Stomach (tissue), 9 donors: Measurements from ENCODE around the gene ASIC4. TPM values are rescaled to one million over a fixed set of nuclear protein-coding genes. Genes with fewer than 3 reads are reported as not detected.

ENCODE experiments used
- DNase-seq, 2 donors: peaks; one replicate each; pipeline versions ENCODE4 v3.0.0 to v3.0.0-alpha.2; 2013 to 2019
- H3K27ac ChIP-seq, 5 donors: fragments of 200-600 bp in 4 of 5; sonication (generic) in 4 of 5; one replicate each; pipeline ENCODE4 v1.5.1; 2013 to 2019; ENCODE audit warnings: mild to moderate bottlenecking in 1 of 5, moderate library complexity in 1 of 5
- H3K27me3 ChIP-seq, 3 donors: fragments of 200-600 bp; sonication (generic); one replicate each; pipeline ENCODE4 v1.5.1; 2017 to 2019; ENCODE audit warnings: mixed run types in 1 of 3
- H3K36me3 ChIP-seq, 4 donors: fragments of 200-600 bp; sonication (generic); 1 replicate in 3 of 4; 2 replicates in 1 of 4; pipeline ENCODE4 v1.5.1; 2016 to 2019
- H3K4me1 ChIP-seq, 4 donors: fragments of 200-600 bp; sonication (generic); one replicate each; pipeline ENCODE4 v1.5.1; 2016 to 2019
- H3K4me3 ChIP-seq, 4 donors: fragments of 200-600 bp; sonication (generic) in 3 of 4; one replicate each; pipeline ENCODE4 v1.5.1; 2016 to 2019; ENCODE audit warnings: mild to moderate bottlenecking in 1 of 4
- H3K9me3 ChIP-seq, 4 donors: fragments of 200-600 bp; sonication (generic); one replicate each; pipeline ENCODE4 v1.5.1; 2016 to 2019
- EP300 ChIP-seq: sonication (generic); formaldehyde crosslinking; IDR thresholded peaks from one replicate; pipeline ENCODE4 v1.6.1; 2017; ENCODE audit warnings: antibody characterized with exemption
- POLR2A ChIP-seq, 4 donors: fragments of 450-650 bp; IDR thresholded peaks; one replicate each; pipeline ENCODE4 v1.6.1; 2016; ENCODE audit warnings: antibody characterized with exemption in 4 of 4, control low read depth in 2 of 4, mild to moderate bottlenecking in 1 of 4, moderate library complexity in 1 of 4
- POLR2AphosphoS5 ChIP-seq, 3 donors: sonication (generic); formaldehyde crosslinking; IDR thresholded peaks; one replicate each; pipeline ENCODE4 v1.6.1; 2016; ENCODE audit warnings: antibody characterized with exemption in 3 of 3
- WGBS, 5 donors: extraction: QIAGEN DNeasy Blood & Tissue Kit in 3 of 5; methylation state at CpG; one replicate each; pipeline versions ENCODE4 v1.1.5 to v1.1.7; 2013 to 2018; 5-methylcytosine and 5-hydroxymethylcytosine counted together
- intact Hi-C: fragments of 100-400 bp; cut with DNase I; formaldehyde crosslinking; loops from one replicate; pipeline ENCODE4 v1.15.1; 2023; ENCODE audit warnings: low total_unique reads
- polyA plus RNA-seq, 3 donors: library from polyadenylated mRNA; stranded (reverse); fragments of 200-250 nt; gene quantifications; one replicate each; pipeline ENCODE4 v1.2.3, GENCODE V29; 2013
- total RNA-seq, 5 donors: library from RNA; depleted of rRNA; stranded (reverse); fragments of >200 nt; gene quantifications; one replicate each; pipeline versions ENCODE4 v1.1.0 to v1.2.3, GENCODE V29; 2014 to 2016
- TF ChIP-seq, protein P1 (sequence below), 7 experiments: fragments of 450-650 bp in 4 of 7; fragments of 200-600 bp in 3 of 7; sonication (generic) in 3 of 7; IDR thresholded peaks; one replicate each; pipeline ENCODE4 v1.5.1; 2016 to 2019; ENCODE audit warnings: antibody characterized with exemption in 7 of 7, control low read depth in 2 of 7, mild to moderate bottlenecking in 1 of 7
- donor health status: healthy with polysubstance abuse.
- donor health status: Bipolar disorder and iron deficiency.
- donor health status: healthy.

Gene ASIC4
- total and polyA plus RNA-seq, 8 donors: 2.0 to 11.0 TPM; not detected in 6

DNA sequence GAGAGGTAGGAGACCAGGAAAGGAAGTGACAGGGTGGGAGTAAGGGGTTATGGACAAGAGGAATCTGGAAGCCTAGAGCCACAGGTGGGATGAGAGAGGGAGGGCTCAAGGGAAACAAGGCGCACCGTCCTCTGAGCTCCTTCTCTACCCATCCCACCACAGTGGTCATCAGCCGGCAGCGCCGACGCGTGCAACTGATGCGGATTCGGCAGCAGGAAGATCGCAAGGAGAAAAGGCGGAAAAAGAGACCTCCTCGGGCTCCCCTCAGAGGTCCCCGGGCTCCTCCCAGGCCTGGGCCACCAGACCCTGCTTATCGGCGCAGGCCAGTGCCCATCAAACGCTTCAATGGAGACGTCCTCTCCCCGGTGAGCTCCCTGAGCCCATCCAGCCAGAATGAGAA lies 34.7 kb downstream of the ASIC4 start:
- WGBS, 5 donors: 92 to 98% (median 95%) methylated on average over 15 to 18 of the region's 18 CpGs
- intact Hi-C loops: no loop called here
- peaks cover 0 to 46% (median 27%) of the 10 kb centered on the region in 3 donors for H3K27me3 ChIP-seq
- no peak for DNase-seq
- no peak overlapping the region for H3K4me3 ChIP-seq
- H3K36me3 ChIP-seq: peaks cover 0 to 12% (median 2%) of the 10 kb centered on the region in 4 donors
- no peaks in the 10 kb centered on the region for H3K9me3 ChIP-seq
- peaks cover 24 to 37% (median 33%) of the 10 kb centered on the region in 4 donors for H3K4me1 ChIP-seq
- TF ChIP-seq POLR2A (IDR thresholded peaks at IDR 0.05) (no peak), POLR2AphosphoS5 (IDR thresholded peaks at IDR 0.05) (no peak), EP300 (no peak)
- no peak overlapping the region for H3K27ac ChIP-seq

DNA sequence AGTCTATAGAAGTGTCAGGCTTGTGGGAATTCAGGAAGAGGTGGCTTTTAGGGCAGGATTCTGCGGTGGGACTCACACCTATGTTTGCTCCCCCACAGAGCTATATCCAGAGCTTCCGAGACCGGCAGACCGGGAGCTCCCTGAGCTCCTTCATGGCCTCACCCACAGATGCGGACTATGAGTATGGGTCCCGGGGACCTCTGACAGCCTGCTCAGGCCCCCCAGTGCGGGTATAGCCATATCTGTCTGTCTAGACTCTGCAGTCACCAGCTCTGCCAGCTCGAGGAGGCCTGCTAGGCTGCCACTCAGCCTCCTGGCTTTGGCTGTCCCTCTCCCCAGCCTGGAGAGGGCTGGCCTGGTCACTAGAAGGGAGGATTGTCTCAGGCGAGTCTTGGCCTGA lies 35.3 kb downstream of the ASIC4 start:
- Histone ChIP-seq H3K27ac (no peak overlapping the region), H3K36me3 (peaks cover 0 to 12% (median 2%) of the 10 kb centered on the region in 4 donors), H3K27me3 (peaks cover 0 to 46% (median 27%) of the 10 kb centered on the region in 3 donors), H3K9me3 (no peaks in the 10 kb centered on the region), H3K4me1 (peaks cover 18 to 31% (median 26%) of the 10 kb centered on the region in 4 donors), H3K4me3 (no peak overlapping the region)
- no peak for TF ChIP-seq POLR2A (IDR thresholded peaks at IDR 0.05)
- no peak for TF ChIP-seq POLR2AphosphoS5 (IDR thresholded peaks at IDR 0.05)
- WGBS, 5 donors: 80 to 91% (median 85%) methylated on average over 6 to 9 of the region's 9 CpGs
- no peak for DNase-seq
- intact Hi-C loops: no loop called here

DNA sequence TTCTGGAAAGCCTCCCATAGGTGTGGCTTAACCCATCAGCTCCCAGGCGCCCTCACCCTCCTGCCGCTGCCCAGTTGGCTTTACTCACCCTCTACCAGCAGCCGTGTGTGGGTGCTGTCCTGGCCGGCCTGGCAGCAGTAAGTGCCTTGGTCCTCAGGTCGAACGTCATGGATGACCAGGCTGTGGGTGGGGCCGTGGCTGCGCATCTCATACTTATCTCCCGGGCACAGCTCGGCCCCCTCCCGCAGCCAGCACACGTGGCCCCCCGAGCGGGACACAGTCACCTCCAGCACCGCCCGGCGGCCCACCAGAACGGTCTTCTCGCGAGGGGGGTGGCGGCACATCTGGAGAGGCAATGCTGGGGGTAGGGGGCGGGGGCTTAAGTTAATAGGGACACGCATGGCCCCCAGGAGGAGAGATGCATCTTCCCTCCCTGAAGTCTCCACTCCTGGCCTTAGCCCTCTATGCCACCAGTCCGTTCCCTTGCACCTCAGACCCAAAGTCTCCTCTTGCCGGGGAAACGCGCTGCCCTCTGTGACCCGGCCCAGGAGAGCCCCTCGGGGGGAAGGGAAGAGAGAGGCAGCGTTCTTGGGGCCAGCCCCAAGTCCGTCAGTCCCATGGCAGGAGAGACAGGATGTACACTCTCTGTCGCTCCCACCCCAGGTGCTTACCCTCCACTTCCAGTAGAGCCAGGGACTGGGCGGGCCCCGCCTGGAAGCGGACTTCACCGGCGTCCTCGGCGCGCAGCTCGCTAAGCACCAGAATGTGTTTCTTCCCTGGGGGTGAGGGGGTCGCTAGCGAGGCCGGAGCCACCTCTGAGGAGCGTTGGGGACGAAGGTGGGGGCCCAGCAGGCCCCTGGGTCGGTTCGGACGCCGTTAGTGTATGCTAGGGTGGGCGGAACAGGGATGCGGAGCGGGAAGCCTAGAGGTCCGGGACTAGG lies 37.4 kb downstream of the ASIC4 start:
- no peaks in the 10 kb centered on the region for H3K9me3 ChIP-seq
- TF ChIP-seq, protein P1, sequence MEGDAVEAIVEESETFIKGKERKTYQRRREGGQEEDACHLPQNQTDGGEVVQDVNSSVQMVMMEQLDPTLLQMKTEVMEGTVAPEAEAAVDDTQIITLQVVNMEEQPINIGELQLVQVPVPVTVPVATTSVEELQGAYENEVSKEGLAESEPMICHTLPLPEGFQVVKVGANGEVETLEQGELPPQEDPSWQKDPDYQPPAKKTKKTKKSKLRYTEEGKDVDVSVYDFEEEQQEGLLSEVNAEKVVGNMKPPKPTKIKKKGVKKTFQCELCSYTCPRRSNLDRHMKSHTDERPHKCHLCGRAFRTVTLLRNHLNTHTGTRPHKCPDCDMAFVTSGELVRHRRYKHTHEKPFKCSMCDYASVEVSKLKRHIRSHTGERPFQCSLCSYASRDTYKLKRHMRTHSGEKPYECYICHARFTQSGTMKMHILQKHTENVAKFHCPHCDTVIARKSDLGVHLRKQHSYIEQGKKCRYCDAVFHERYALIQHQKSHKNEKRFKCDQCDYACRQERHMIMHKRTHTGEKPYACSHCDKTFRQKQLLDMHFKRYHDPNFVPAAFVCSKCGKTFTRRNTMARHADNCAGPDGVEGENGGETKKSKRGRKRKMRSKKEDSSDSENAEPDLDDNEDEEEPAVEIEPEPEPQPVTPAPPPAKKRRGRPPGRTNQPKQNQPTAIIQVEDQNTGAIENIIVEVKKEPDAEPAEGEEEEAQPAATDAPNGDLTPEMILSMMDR (IDR thresholded peaks at IDR 0.05): no peak
- no peak for TF ChIP-seq POLR2AphosphoS5 (IDR thresholded peaks at IDR 0.05)
- TF ChIP-seq EP300: no peak
- TF ChIP-seq POLR2A (IDR thresholded peaks at IDR 0.05): no peak
- peak overlapping the region in 3 of 5 donors; percentile 65 to 83 (median 77) for H3K27ac ChIP-seq
- H3K36me3 ChIP-seq: peaks cover 0 to 23% (median 5%) of the 10 kb centered on the region in 4 donors
- H3K27me3 ChIP-seq: peaks cover 0 to 46% (median 27%) of the 10 kb centered on the region in 3 donors
- H3K4me1 ChIP-seq: peaks cover 15 to 28% (median 23%) of the 10 kb centered on the region in 4 donors
- H3K4me3 ChIP-seq: peak overlapping the region; percentile 58 to 62 (median 59)
- WGBS, 5 donors: 3 to 9% (median 5%) methylated on average over 34 to 54 of the region's 54 CpGs
- intact Hi-C loops: no loop called here
- DNase-seq: peak in 1 of 2 donors; percentile 76

DNA sequence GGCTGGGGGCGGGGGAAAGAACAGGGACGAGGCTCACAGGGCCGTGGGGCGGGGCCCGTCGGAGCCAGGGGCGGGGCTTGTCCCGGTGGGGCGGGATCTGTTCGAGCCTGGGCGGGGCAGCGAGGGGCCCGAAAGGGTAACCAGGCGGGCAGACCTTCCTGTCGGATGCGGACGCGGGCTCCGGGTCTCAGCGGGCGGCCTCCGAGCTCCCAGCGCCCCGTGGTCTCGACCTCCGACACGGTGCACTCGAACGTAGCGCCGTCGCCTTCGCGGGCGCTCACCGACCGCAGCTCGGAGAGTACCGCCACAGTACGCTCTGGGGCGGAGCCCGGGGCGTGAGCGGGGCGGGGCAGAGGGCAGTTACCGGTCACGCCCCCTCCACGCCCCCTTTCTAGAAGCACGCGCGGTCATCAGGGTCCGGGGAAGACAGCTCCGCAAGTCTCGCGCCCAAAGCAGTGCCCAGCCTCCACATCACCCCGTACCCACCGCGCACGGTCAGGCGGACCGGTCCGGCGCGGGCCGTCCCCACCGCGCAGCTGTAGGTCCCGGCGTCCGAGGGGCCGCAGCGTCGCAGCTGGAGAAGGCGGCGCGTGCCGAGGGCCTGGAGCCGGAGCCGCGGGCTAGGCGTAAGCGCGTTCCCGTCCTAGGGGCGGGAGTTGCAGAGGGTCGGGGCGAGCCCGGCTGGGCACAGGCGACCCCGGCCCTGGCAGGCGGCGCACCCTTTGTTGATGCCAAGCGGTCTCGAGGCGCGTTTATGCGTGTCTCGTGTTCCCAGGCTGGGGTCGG lies 38.3 kb downstream of the ASIC4 start:
- Histone ChIP-seq H3K4me3 (peak overlapping the region; percentile 58 to 62 (median 59)), H3K9me3 (no peaks in the 10 kb centered on the region), H3K4me1 (peaks cover 15 to 28% (median 23%) of the 10 kb centered on the region in 4 donors), H3K36me3 (peaks cover 0 to 30% (median 5%) of the 10 kb centered on the region in 4 donors), H3K27ac (peak overlapping the region; percentile 40 to 83 (median 65)), H3K27me3 (peaks cover 0 to 43% (median 27%) of the 10 kb centered on the region in 3 donors)
- intact Hi-C loops: no loop called here
- 0 to 2% (median 1%) methylated on average over 20 to 99 of the region's 99 CpGs for WGBS, 5 donors
- peak in 1 of 3 donors; percentile 68 for TF ChIP-seq POLR2AphosphoS5 (IDR thresholded peaks at IDR 0.05)
- TF ChIP-seq, protein P1 (IDR thresholded peaks at IDR 0.05): no peak
- DNase-seq: peak; percentile 89 to 95

DNA sequence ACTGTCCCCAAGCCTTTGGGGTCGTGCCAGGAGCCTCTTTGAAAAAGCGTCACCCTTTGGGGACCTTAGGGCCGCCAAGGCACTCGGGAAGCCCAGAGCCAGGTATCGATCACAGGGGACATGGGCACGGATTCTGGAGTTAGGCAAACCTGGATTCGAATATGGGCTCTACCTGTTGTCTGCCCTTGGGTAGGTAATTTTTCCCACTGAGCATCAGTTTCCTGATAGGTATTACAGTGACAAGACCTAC lies 38.8 kb downstream of the ASIC4 start:
- H3K4me1 ChIP-seq: peaks cover 15 to 28% (median 23%) of the 10 kb centered on the region in 4 donors
- intact Hi-C loops: no loop called here
- H3K27me3 ChIP-seq: peaks cover 0 to 42% (median 27%) of the 10 kb centered on the region in 3 donors
- peaks cover 0 to 35% (median 5%) of the 10 kb centered on the region in 4 donors for H3K36me3 ChIP-seq
- no peak for DNase-seq
- peak overlapping the region in 1 of 5 donors; percentile 83 for H3K27ac ChIP-seq
- no peaks in the 10 kb centered on the region for H3K9me3 ChIP-seq
- WGBS, 5 donors: 28 to 38% (median 30%) methylated on average over 5 to 7 of the region's 7 CpGs
- TF ChIP-seq POLR2A (IDR thresholded peaks at IDR 0.05) (no peak), POLR2AphosphoS5 (IDR thresholded peaks at IDR 0.05) (no peak)
- peak overlapping the region; percentile 58 to 62 (median 59) for H3K4me3 ChIP-seq
